Measurements from ENCODE around the gene PTPRO. TPM values are rescaled to one million over a fixed set of nuclear protein-coding genes. Genes with fewer than 3 reads are reported as not detected.

PTPRO gene
- total and polyA plus RNA-seq, 10 of the 15 experiments (the other 5 are each of a cell fraction or from before 2014, with no cell fraction given), result 1.2 to 5.3 (median 3.5) TPM

DNA sequence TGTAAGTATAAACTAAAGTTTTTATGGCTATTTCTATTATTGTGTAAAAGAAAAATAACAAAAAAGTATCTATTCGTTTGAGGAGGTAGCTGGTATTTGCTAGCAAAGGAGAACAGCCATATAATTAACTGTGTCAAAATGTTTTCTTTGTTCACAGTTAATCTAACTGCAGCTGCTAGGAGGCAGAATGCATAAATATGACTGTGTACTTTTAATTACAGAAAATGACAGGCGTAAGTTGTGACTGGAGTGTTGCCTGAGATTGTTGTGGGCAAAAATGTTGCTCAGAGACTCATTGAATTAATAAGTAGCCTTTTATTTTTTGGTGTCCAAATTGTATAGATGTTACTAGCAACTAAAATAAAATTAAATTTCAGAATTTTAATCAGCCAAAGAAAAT lies 33.5 kb downstream of the PTPRO start (continued):
- TF ChIP-seq, protein P1, sequence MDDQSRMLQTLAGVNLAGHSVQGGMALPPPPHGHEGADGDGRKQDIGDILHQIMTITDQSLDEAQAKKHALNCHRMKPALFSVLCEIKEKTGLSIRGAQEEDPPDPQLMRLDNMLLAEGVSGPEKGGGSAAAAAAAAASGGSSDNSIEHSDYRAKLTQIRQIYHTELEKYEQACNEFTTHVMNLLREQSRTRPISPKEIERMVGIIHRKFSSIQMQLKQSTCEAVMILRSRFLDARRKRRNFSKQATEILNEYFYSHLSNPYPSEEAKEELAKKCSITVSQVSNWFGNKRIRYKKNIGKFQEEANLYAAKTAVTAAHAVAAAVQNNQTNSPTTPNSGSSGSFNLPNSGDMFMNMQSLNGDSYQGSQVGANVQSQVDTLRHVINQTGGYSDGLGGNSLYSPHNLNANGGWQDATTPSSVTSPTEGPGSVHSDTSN (IDR thresholded peaks at IDR 0.05; ENCODE audit: insufficient replicate concordance, low read depth, low read length), result no peak
- TF ChIP-seq NFXL1 (IDR thresholded peaks at IDR 0.05; ENCODE audit: borderline replicate concordance), result no peak
- no peak for TF ChIP-seq RB1 (IDR thresholded peaks at IDR 0.05; ENCODE audit: borderline replicate concordance)
- no peak for TF ChIP-seq SREBF1 (IDR thresholded peaks at IDR 0.05; ENCODE audit: low read length)

DNA sequence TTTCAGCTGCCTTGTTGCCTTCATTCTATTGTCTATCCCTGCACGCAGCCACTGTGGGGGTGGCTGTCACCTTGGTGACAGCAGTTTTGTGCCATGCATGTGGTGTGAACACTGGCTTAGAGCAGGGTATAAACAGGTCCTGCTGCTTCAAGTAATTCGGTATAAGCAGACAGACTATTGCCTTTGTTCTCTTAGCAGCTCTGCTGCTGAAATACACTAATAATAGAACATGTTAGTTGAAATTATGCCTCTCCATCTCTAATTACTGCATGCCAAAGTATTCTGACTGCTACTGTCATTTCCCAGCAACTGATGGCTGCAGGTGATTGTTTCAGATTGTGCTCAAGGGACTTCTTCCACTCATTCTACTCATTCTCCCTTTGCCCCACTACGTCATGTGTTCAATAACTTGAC lies 34.6 kb downstream of the PTPRO start:
- RAD21 ChIA-PET (ENCODE audit: unreplicated experiment), result no interaction called here
- intact Hi-C loops (cut with micrococcal nuclease; ENCODE audit: unreplicated experiment) (no loop called here), in situ Hi-C loops (cut with MboI) (no loop called here)
- POLR2A ChIA-PET, result no interaction called here
- Histone ChIP-seq H3K9me3 (replicated peaks; ENCODE audit: control insufficient read depth, insufficient read depth, low read length) (no peaks in the 10 kb centered on the region), H2AFZ (ENCODE audit: control insufficient read depth, low read depth, low read length) (no peak overlapping the region), H3K36me3 (ENCODE audit: control insufficient read depth in 2 of 2, insufficient read depth in 2 of 2, low read length in 1 of 2) (no peaks in the 10 kb centered on the region), H3K4me1 (ENCODE audit: control insufficient read depth, insufficient read depth, low read length) (no peaks in the 10 kb centered on the region), H3K79me2 (ENCODE audit: control insufficient read depth, insufficient read depth, low read length) (no peaks in the 10 kb centered on the region), H3K4me2 (ENCODE audit: control insufficient read depth, insufficient read depth) (no peak overlapping the region), H3K9ac (ENCODE audit: control insufficient read depth, insufficient read depth, low read length) (no peak overlapping the region), H4K20me1 (ENCODE audit: control insufficient read depth, insufficient read depth) (no peaks in the 10 kb centered on the region), H3K27me3 (replicated peaks in 1 of 2; ENCODE audit: control insufficient read depth in 2 of 2, insufficient read depth in 2 of 2, low read length in 1 of 2) (no peaks in the 10 kb centered on the region; a peak in 1 of 4 replicates), H3K4me3 (no peak overlapping the region), H3K27ac (ENCODE audit: control insufficient read depth, insufficient read depth) (no peak overlapping the region)
- CTCF ChIA-PET, result no interaction called here
- ATAC-seq (no peak), FAIRE-seq (no peak), DNase-seq (ENCODE audit: low read depth, low spot score) (no peak)
- SMC1A ChIA-PET (ENCODE audit: uncharacterized antibody, unreplicated experiment), result no interaction called here
- no TSS peak for BruUV-seq (replicated peaks)
- WGBS (ENCODE audit: insufficient coverage, insufficient replicate concordance, low lambda C conversion rate, missing lambda C conversion rate), result 2% methylated on average over 3 of the region's 3 CpGs
- TF ChIP-seq, protein P2, sequence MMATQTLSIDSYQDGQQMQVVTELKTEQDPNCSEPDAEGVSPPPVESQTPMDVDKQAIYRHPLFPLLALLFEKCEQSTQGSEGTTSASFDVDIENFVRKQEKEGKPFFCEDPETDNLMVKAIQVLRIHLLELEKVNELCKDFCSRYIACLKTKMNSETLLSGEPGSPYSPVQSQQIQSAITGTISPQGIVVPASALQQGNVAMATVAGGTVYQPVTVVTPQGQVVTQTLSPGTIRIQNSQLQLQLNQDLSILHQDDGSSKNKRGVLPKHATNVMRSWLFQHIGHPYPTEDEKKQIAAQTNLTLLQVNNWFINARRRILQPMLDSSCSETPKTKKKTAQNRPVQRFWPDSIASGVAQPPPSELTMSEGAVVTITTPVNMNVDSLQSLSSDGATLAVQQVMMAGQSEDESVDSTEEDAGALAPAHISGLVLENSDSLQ (IDR thresholded peaks at IDR 0.05), result no peak
- TF ChIP-seq JUND (IDR thresholded peaks at IDR 0.05; ENCODE audit: low read depth, low read length), result no peak
- TF ChIP-seq, protein P3, sequence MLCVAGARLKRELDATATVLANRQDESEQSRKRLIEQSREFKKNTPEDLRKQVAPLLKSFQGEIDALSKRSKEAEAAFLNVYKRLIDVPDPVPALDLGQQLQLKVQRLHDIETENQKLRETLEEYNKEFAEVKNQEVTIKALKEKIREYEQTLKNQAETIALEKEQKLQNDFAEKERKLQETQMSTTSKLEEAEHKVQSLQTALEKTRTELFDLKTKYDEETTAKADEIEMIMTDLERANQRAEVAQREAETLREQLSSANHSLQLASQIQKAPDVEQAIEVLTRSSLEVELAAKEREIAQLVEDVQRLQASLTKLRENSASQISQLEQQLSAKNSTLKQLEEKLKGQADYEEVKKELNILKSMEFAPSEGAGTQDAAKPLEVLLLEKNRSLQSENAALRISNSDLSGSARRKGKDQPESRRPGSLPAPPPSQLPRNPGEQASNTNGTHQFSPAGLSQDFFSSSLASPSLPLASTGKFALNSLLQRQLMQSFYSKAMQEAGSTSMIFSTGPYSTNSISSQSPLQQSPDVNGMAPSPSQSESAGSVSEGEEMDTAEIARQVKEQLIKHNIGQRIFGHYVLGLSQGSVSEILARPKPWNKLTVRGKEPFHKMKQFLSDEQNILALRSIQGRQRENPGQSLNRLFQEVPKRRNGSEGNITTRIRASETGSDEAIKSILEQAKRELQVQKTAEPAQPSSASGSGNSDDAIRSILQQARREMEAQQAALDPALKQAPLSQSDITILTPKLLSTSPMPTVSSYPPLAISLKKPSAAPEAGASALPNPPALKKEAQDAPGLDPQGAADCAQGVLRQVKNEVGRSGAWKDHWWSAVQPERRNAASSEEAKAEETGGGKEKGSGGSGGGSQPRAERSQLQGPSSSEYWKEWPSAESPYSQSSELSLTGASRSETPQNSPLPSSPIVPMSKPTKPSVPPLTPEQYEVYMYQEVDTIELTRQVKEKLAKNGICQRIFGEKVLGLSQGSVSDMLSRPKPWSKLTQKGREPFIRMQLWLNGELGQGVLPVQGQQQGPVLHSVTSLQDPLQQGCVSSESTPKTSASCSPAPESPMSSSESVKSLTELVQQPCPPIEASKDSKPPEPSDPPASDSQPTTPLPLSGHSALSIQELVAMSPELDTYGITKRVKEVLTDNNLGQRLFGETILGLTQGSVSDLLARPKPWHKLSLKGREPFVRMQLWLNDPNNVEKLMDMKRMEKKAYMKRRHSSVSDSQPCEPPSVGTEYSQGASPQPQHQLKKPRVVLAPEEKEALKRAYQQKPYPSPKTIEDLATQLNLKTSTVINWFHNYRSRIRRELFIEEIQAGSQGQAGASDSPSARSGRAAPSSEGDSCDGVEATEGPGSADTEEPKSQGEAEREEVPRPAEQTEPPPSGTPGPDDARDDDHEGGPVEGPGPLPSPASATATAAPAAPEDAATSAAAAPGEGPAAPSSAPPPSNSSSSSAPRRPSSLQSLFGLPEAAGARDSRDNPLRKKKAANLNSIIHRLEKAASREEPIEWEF (IDR thresholded peaks at IDR 0.05; ENCODE audit: insufficient replicate concordance, low read depth, low read length), result no peak
- TF ChIP-seq, protein P4, sequence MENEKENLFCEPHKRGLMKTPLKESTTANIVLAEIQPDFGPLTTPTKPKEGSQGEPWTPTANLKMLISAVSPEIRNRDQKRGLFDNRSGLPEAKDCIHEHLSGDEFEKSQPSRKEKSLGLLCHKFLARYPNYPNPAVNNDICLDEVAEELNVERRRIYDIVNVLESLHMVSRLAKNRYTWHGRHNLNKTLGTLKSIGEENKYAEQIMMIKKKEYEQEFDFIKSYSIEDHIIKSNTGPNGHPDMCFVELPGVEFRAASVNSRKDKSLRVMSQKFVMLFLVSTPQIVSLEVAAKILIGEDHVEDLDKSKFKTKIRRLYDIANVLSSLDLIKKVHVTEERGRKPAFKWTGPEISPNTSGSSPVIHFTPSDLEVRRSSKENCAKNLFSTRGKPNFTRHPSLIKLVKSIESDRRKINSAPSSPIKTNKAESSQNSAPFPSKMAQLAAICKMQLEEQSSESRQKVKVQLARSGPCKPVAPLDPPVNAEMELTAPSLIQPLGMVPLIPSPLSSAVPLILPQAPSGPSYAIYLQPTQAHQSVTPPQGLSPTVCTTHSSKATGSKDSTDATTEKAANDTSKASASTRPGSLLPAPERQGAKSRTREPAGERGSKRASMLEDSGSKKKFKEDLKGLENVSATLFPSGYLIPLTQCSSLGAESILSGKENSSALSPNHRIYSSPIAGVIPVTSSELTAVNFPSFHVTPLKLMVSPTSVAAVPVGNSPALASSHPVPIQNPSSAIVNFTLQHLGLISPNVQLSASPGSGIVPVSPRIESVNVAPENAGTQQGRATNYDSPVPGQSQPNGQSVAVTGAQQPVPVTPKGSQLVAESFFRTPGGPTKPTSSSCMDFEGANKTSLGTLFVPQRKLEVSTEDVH (IDR thresholded peaks at IDR 0.05; ENCODE audit: low read depth, partially characterized antibody), result no peak

Data from GM12878 (cell line).